Left ventricle myocardium inferior (tissue), 1 donor: Measurements from ENCODE around the gene NEDD9. TPM values are rescaled to one million over a fixed set of nuclear protein-coding genes. Genes with fewer than 3 reads are reported as not detected.

Experiments used
- DNase-seq: peaks from one replicate; pipeline ENCODE4 v3.0.0-alpha.2; 2020
- H3K27ac ChIP-seq: fragments of 200-600 bp; replicated peaks from 2 replicates; pipeline ENCODE4 v1.8.0; 2021
- H3K27me3 ChIP-seq: fragments of 200-600 bp; 2 replicates; pipeline ENCODE4 v1.8.0; 2021; ENCODE audit warnings: low read depth
- H3K36me3 ChIP-seq: fragments of 200-600 bp; 2 replicates; pipeline ENCODE4 v1.8.0; 2021
- H3K4me1 ChIP-seq: fragments of 200-600 bp; 2 replicates; pipeline ENCODE4 v1.8.0; 2021
- H3K4me3 ChIP-seq: fragments of 200-600 bp; 2 replicates; pipeline ENCODE4 v1.8.0; 2021; ENCODE audit warnings: mild to moderate bottlenecking, moderate library complexity
- H3K9me3 ChIP-seq: fragments of 200-600 bp; replicated peaks from 2 replicates; pipeline ENCODE4 v1.8.0; 2021
- CTCF ChIP-seq: fragments of 200-600 bp; IDR thresholded peaks from 2 replicates; pipeline ENCODE4 v1.8.0; 2021; ENCODE audit warnings: antibody characterized with exemption, mild to moderate bottlenecking, borderline replicate concordance
- intact Hi-C: fragments of 100-400 bp; cut with micrococcal nuclease; formaldehyde crosslinking; loops from one replicate; pipeline ENCODE4 v1.11.0; 2022
- total RNA-seq: library from RNA; stranded (reverse); fragmentation: NEBNext Ultra II Directional; extraction: Animal tissue kit (Norgen Biotek cat#: 25700); gene quantifications from one replicate; pipeline ENCODE4 v1.2.1, GENCODE V29; 2021
- donor health status: DM: no; HTN: yes; CAD: no; lungs with severe emphysema.

NEDD9 gene
- total RNA-seq, 1 donor from 2014 or later = 28.1 TPM

GRCh38 chr6:11153447-11153846 lies 79.0 kb downstream of the NEDD9 start:
- Histone ChIP-seq H3K4me1 (no peaks in the 10 kb centered on the region), H3K27me3 (no peaks in the 10 kb centered on the region), H3K27ac (no peak overlapping the region), H3K36me3 (no peaks in the 10 kb centered on the region), H3K9me3 (no peaks in the 10 kb centered on the region), H3K4me3 (peak overlapping the region; percentile 57)
- no peak for TF ChIP-seq CTCF
- intact Hi-C loops = no loop called here
- DNase-seq = no peak

GRCh38 chr6:11152581-11152980 lies 79.9 kb downstream of the NEDD9 start:
- intact Hi-C loops = no loop called here
- no peaks in the 10 kb centered on the region for H3K9me3 ChIP-seq
- H3K27ac ChIP-seq = no peak overlapping the region
- no peak overlapping the region for H3K4me3 ChIP-seq
- no peaks in the 10 kb centered on the region for H3K27me3 ChIP-seq
- H3K36me3 ChIP-seq = no peaks in the 10 kb centered on the region
- DNase-seq = no peak
- no peak for TF ChIP-seq CTCF
- H3K4me1 ChIP-seq = no peaks in the 10 kb centered on the region

GRCh38 chr6:11151488-11151887 lies 81.0 kb downstream of the NEDD9 start:
- Histone ChIP-seq H3K27ac (no peak overlapping the region), H3K36me3 (no peaks in the 10 kb centered on the region), H3K9me3 (no peaks in the 10 kb centered on the region), H3K4me1 (no peaks in the 10 kb centered on the region), H3K4me3 (no peak overlapping the region), H3K27me3 (no peaks in the 10 kb centered on the region)
- no peak for TF ChIP-seq CTCF
- intact Hi-C loops = no loop called here
- DNase-seq = no peak

GRCh38 chr6:11149551-11149950 lies 82.9 kb downstream of the NEDD9 start:
- H3K27ac ChIP-seq = no peak overlapping the region
- intact Hi-C loops = no loop called here

GRCh38 chr6:11146117-11146826 lies 86.2 kb downstream of the NEDD9 start:
- no peaks in the 10 kb centered on the region for H3K36me3 ChIP-seq
- DNase-seq = no peak
- intact Hi-C loops = no loop called here
- H3K4me3 ChIP-seq = no peak overlapping the region
- TF ChIP-seq CTCF = no peak
- H3K27me3 ChIP-seq = no peaks in the 10 kb centered on the region
- H3K9me3 ChIP-seq = no peaks in the 10 kb centered on the region
- no peak overlapping the region for H3K27ac ChIP-seq
- H3K4me1 ChIP-seq = no peaks in the 10 kb centered on the region

More at GRCh38 chr6:11149551-11149950, 82.9 kb downstream of the NEDD9 start:
- Histone ChIP-seq H3K4me3 (no peak overlapping the region), H3K27me3 (no peaks in the 10 kb centered on the region), H3K4me1 (no peaks in the 10 kb centered on the region), H3K36me3 (no peaks in the 10 kb centered on the region), H3K9me3 (no peaks in the 10 kb centered on the region)
- TF ChIP-seq CTCF = no peak
- DNase-seq = no peak
